HEK293 (cell line): ENCODE results near the gene SFN.
A peak's percentile ranks its signal among the peaks of the same experiment; 100 is the strongest.

Source experiments
- FEZF1 ChIP-seq: fragments of 450-650 bp; formaldehyde crosslinking; IDR thresholded peaks from 2 replicates; pipeline ENCODE4 v1.5.1; 2016; ENCODE audit warnings: missing biosample characterization, missing genetic modification characterization
- GLIS2 ChIP-seq: fragments of 450-650 bp; formaldehyde crosslinking; IDR thresholded peaks from 2 replicates; pipeline ENCODE4 v1.5.1; 2016; ENCODE audit warnings: missing biosample characterization, missing genetic modification characterization
- IKZF3 ChIP-seq: fragments of 450-650 bp; IDR thresholded peaks from 2 replicates; pipeline ENCODE4 v1.5.0; 2018; ENCODE audit warnings: missing biosample characterization, mild to moderate bottlenecking, missing genetic modification characterization, moderate library complexity
- KLF8 ChIP-seq: fragments of 450-650 bp; formaldehyde crosslinking; IDR thresholded peaks from 2 replicates; pipeline ENCODE4 v1.5.1; 2016; ENCODE audit warnings: missing biosample characterization, missing genetic modification characterization
- SP2 ChIP-seq: fragments of 450-650 bp; formaldehyde crosslinking; IDR thresholded peaks from 2 replicates; pipeline ENCODE4 v1.5.1; 2016; ENCODE audit warnings: missing biosample characterization, missing genetic modification characterization
- YY2 ChIP-seq: fragments of 450-650 bp; formaldehyde crosslinking; IDR thresholded peaks from 2 replicates; pipeline ENCODE4 v1.5.1; 2016; ENCODE audit warnings: missing biosample characterization, missing genetic modification characterization
- ZBTB17 ChIP-seq: fragments of 450-650 bp; formaldehyde crosslinking; IDR thresholded peaks from 2 replicates; pipeline ENCODE4 v1.5.1; 2016; ENCODE audit warnings: missing biosample characterization, missing genetic modification characterization
- ZEB2 ChIP-seq: fragments of 450-650 bp; formaldehyde crosslinking; IDR thresholded peaks from 2 replicates; pipeline ENCODE4 v1.5.1; 2016; ENCODE audit warnings: missing biosample characterization, missing genetic modification characterization
- ZFP41 ChIP-seq: fragments of 450-650 bp; formaldehyde crosslinking; IDR thresholded peaks from 2 replicates; pipeline ENCODE4 v1.5.1; 2016; ENCODE audit warnings: missing biosample characterization, missing genetic modification characterization, borderline replicate concordance
- ZNF114 ChIP-seq: fragments of 450-650 bp; formaldehyde crosslinking; IDR thresholded peaks from 2 replicates; pipeline ENCODE4 v1.5.0; 2017; ENCODE audit warnings: missing biosample characterization, missing genetic modification characterization
- ZNF146 ChIP-seq: fragments of 450-650 bp; formaldehyde crosslinking; IDR thresholded peaks from 2 replicates; pipeline ENCODE4 v1.5.1; 2016; ENCODE audit warnings: missing biosample characterization, missing genetic modification characterization
- ZNF155 ChIP-seq: fragments of 450-650 bp; formaldehyde crosslinking; IDR thresholded peaks from 2 replicates; pipeline ENCODE4 v1.5.1; 2016; ENCODE audit warnings: missing biosample characterization, missing genetic modification characterization
- ZNF184 ChIP-seq: fragments of 450-650 bp; IDR thresholded peaks from 2 replicates; pipeline ENCODE4 v1.5.1; 2018; ENCODE audit warnings: missing biosample characterization, mild to moderate bottlenecking, missing genetic modification characterization
- ZNF2 ChIP-seq: fragments of 450-650 bp; formaldehyde crosslinking; IDR thresholded peaks from 2 replicates; pipeline ENCODE4 v1.5.1; 2016; ENCODE audit warnings: missing biosample characterization, missing genetic modification characterization
- ZNF223 ChIP-seq: fragments of 450-650 bp; formaldehyde crosslinking; IDR thresholded peaks from 2 replicates; pipeline ENCODE4 v1.5.1; 2016; ENCODE audit warnings: missing biosample characterization, missing genetic modification characterization
- ZNF292 ChIP-seq: fragments of 450-650 bp; formaldehyde crosslinking; IDR thresholded peaks from 2 replicates; pipeline ENCODE4 v1.5.1; 2016; ENCODE audit warnings: low read depth, missing biosample characterization, missing genetic modification characterization, borderline replicate concordance
- ZNF335 ChIP-seq: fragments of 450-650 bp; formaldehyde crosslinking; conservative IDR thresholded peaks from 2 replicates; pipeline ENCODE4 v1.5.1; 2016; ENCODE audit warnings: missing biosample characterization, missing genetic modification characterization
- ZNF341 ChIP-seq: fragments of 450-650 bp; formaldehyde crosslinking; IDR thresholded peaks from 2 replicates; pipeline ENCODE4; 2016; ENCODE audit warnings: low read depth, missing biosample characterization, missing genetic modification characterization
- ZNF391 ChIP-seq: fragments of 450-650 bp; formaldehyde crosslinking; IDR thresholded peaks from 2 replicates; pipeline ENCODE4 v1.5.1; 2016; ENCODE audit warnings: low read depth, missing biosample characterization, missing genetic modification characterization, borderline replicate concordance
- ZNF510 ChIP-seq: fragments of 450-650 bp; formaldehyde crosslinking; IDR thresholded peaks from 2 replicates; pipeline ENCODE4 v1.5.1; 2018; ENCODE audit warnings: mild to moderate bottlenecking, missing genetic modification characterization, missing biosample characterization; ENCODE audit not compliant: insufficient replicate concordance
- ZNF514 ChIP-seq: fragments of 450-650 bp; formaldehyde crosslinking; IDR thresholded peaks from 2 replicates; pipeline ENCODE4 v1.5.1; 2016; ENCODE audit warnings: missing biosample characterization, missing genetic modification characterization
- ZNF548 ChIP-seq: fragments of 450-650 bp; formaldehyde crosslinking; IDR thresholded peaks from 2 replicates; pipeline ENCODE4 v1.5.1; 2016; ENCODE audit warnings: missing biosample characterization, missing genetic modification characterization
- ZNF610 ChIP-seq: fragments of 450-650 bp; formaldehyde crosslinking; IDR thresholded peaks from 2 replicates; pipeline ENCODE4 v1.5.1; 2016; ENCODE audit warnings: missing biosample characterization, missing genetic modification characterization, borderline replicate concordance
- ZNF623 ChIP-seq: fragments of 450-650 bp; formaldehyde crosslinking; IDR thresholded peaks from 2 replicates; pipeline ENCODE4 v1.5.1; 2016; ENCODE audit warnings: missing biosample characterization, missing genetic modification characterization
- ZNF654 ChIP-seq: fragments of 450-650 bp; formaldehyde crosslinking; IDR thresholded peaks from 2 replicates; pipeline ENCODE4 v1.5.1; 2016; ENCODE audit warnings: low read depth, missing biosample characterization, missing genetic modification characterization
- ZNF777 ChIP-seq: fragments of 450-650 bp; formaldehyde crosslinking; IDR thresholded peaks from 2 replicates; pipeline ENCODE4 v1.5.1; 2017; ENCODE audit warnings: missing biosample characterization, missing genetic modification characterization, borderline replicate concordance
- ZSCAN23 ChIP-seq: fragments of 450-650 bp; formaldehyde crosslinking; IDR thresholded peaks from 2 replicates; pipeline ENCODE4 v1.5.1; 2016; ENCODE audit warnings: missing biosample characterization, missing genetic modification characterization
- ZXDB ChIP-seq: fragments of 450-650 bp; formaldehyde crosslinking; IDR thresholded peaks from 2 replicates; pipeline ENCODE4 v1.5.1; 2016; ENCODE audit warnings: missing biosample characterization, missing genetic modification characterization
- TF ChIP-seq, protein P1 (sequence below): fragments of 450-650 bp; formaldehyde crosslinking; IDR thresholded peaks from 2 replicates; pipeline ENCODE4 v1.5.1; 2017; ENCODE audit warnings: missing biosample characterization, missing genetic modification characterization
- TF ChIP-seq, protein P2 (sequence below): fragments of 450-650 bp; formaldehyde crosslinking; IDR thresholded peaks from 2 replicates; pipeline ENCODE4 v1.5.1; 2016; ENCODE audit warnings: missing biosample characterization, missing genetic modification characterization
- TF ChIP-seq, protein P3 (sequence below): fragments of 450-650 bp; formaldehyde crosslinking; IDR thresholded peaks from 2 replicates; pipeline ENCODE4 v1.5.1; 2016; ENCODE audit warnings: missing biosample characterization, missing genetic modification characterization
- TF ChIP-seq, protein P4 (sequence below): fragments of 450-650 bp; formaldehyde crosslinking; IDR thresholded peaks from 2 replicates; pipeline ENCODE4 v1.5.1; 2016; ENCODE audit warnings: missing biosample characterization, missing genetic modification characterization
- TF ChIP-seq, protein P5 (sequence below): fragments of 450-650 bp; formaldehyde crosslinking; IDR thresholded peaks from 2 replicates; pipeline ENCODE4 v1.5.1; 2016; ENCODE audit warnings: missing biosample characterization, missing genetic modification characterization
- TF ChIP-seq, protein P6 (sequence below): fragments of 450-650 bp; formaldehyde crosslinking; IDR thresholded peaks from 2 replicates; pipeline ENCODE4; 2016; ENCODE audit warnings: missing biosample characterization, missing genetic modification characterization

The SFN gene

DNA sequence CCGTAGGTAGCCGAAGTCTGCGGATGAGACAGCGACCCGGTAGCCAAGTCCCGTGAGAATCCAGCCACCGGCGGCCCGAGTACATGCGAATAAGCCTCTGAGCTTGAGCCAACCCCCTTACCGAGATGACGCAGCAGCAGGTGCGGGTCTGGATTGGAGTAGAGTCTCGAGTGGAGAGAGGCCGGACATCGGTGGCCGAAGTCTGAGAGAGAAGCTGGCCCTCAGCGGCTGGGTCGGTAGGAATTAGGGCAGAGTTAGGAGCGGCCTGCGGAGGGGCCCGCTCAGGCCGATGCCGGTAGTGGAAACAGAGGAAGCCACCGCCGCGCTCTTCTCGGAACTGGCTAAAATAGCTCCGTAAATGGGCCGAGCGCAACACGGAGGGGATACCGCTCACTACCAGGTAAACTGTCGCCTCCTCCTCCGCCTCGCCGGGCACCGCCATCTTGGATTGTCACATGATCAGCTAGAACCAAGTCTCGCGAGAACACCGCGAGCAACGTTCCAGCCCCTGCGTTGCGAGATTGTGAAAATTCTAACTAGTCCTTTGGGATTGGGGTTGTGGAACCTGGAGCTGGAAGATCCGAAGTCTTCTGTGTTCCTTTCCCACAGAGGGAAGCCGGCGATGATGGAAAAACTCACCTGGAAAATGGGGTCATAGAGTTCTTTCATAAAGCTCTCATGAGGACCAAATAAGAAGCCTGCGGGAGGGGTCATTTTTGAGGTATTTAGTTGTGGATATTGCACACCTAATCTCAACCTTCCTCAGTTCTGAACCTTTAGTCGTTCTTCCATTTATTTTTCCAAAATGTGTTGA, 37.3 kb downstream of the SFN start, which contains the start of gene GPATCH3 (continued):
- TF ChIP-seq ZBTB17 (tag by site-specific recombination) (peak; percentile 86), ZNF548 (no peak), ZNF223 (tag by site-specific recombination) (no peak), ZNF654 (tag by site-specific recombination) (no peak), ZNF2 (tag by site-specific recombination) (peak; percentile 84), ZNF341 (tag by site-specific recombination) (peak; percentile 81), ZNF184 (tag by site-specific recombination) (0 out of 2 replicates have a peak, but pooled peaks have one; percentile 17), ZNF155 (no peak), ZSCAN23 (peak; percentile 78; the same call in 1 of the 2 replicates), ZNF292 (no peak), ZEB2 (tag by site-specific recombination) (0 out of 2 replicates have a peak, but pooled peaks have one; percentile 69), ZNF610 (tag by site-specific recombination) (0 out of 2 replicates have a peak, but pooled peaks have one; percentile 70), ZNF623 (tag by site-specific recombination) (peak; percentile 18; the same call in 1 of the 2 replicates), ZNF391 (tag by site-specific recombination) (0 out of 2 replicates have a peak, but pooled peaks have one; percentile 28), IKZF3 (tag by site-specific recombination) (peak; percentile 94), ZXDB (tag by site-specific recombination) (peak; percentile 100), ZNF146 (tag by site-specific recombination) (0 out of 2 replicates have a peak, but pooled peaks have one; percentile 25), GLIS2 (tag by site-specific recombination) (0 out of 2 replicates have a peak, but pooled peaks have one; percentile 22), ZNF777 (tag by site-specific recombination) (no peak), KLF8 (tag by site-specific recombination) (peak; percentile 89), ZNF510 (no peak), ZNF335 (tag by site-specific recombination) (peak; percentile 83), FEZF1 (tag by site-specific recombination) (no peak), YY2 (tag by site-specific recombination) (peak; percentile 98), SP2 (tag by site-specific recombination) (peak; percentile 55), ZNF514 (tag by site-specific recombination) (no peak), ZFP41 (tag by site-specific recombination) (no peak), ZNF114 (tag by site-specific recombination) (no peak)
- TF ChIP-seq, protein P1, sequence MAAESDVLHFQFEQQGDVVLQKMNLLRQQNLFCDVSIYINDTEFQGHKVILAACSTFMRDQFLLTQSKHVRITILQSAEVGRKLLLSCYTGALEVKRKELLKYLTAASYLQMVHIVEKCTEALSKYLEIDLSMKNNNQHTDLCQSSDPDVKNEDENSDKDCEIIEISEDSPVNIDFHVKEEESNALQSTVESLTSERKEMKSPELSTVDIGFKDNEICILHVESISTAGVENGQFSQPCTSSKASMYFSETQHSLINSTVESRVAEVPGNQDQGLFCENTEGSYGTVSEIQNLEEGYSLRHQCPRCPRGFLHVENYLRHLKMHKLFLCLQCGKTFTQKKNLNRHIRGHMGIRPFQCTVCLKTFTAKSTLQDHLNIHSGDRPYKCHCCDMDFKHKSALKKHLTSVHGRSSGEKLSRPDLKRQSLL (tag by site-specific recombination): peak; percentile 67
- TF ChIP-seq, protein P2, sequence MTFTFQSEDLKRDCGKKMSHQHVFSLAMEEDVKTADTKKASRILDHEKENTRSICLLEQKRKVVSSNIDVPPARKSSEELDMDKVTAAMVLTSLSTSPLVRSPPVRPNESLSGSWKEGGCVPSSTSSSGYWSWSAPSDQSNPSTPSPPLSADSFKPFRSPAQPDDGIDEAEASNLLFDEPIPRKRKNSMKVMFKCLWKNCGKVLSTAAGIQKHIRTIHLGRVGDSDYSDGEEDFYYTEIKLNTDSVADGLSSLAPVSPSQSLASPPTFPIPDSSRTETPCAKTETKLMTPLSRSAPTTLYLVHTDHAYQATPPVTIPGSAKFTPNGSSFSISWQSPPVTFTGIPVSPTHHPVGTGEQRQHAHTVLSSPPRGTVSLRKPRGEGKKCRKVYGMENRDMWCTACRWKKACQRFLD (tag by site-specific recombination): peak; percentile 93
- TF ChIP-seq, protein P3, sequence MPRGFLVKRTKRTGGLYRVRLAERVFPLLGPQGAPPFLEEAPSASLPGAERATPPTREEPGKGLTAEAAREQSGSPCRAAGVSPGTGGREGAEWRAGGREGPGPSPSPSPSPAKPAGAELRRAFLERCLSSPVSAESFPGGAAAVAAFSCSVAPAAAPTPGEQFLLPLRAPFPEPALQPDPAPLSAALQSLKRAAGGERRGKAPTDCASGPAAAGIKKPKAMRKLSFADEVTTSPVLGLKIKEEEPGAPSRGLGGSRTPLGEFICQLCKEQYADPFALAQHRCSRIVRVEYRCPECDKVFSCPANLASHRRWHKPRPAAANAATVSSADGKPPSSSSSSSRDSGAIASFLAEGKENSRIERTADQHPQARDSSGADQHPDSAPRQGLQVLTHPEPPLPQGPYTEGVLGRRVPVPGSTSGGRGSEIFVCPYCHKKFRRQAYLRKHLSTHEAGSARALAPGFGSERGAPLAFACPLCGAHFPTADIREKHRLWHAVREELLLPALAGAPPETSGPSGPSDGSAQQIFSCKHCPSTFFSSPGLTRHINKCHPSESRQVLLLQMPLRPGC (tag by site-specific recombination): peak; percentile 55; the same call in 1 of the 2 replicates
- TF ChIP-seq, protein P4, sequence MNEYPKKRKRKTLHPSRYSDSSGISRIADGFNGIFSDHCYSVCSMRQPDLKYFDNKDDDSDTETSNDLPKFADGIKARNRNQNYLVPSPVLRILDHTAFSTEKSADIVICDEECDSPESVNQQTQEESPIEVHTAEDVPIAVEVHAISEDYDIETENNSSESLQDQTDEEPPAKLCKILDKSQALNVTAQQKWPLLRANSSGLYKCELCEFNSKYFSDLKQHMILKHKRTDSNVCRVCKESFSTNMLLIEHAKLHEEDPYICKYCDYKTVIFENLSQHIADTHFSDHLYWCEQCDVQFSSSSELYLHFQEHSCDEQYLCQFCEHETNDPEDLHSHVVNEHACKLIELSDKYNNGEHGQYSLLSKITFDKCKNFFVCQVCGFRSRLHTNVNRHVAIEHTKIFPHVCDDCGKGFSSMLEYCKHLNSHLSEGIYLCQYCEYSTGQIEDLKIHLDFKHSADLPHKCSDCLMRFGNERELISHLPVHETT (tag by site-specific recombination): peak; percentile 88
- TF ChIP-seq, protein P5, sequence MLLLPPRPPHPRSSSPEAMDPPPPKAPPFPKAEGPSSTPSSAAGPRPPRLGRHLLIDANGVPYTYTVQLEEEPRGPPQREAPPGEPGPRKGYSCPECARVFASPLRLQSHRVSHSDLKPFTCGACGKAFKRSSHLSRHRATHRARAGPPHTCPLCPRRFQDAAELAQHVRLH: peak; percentile 80
- TF ChIP-seq, protein P6, sequence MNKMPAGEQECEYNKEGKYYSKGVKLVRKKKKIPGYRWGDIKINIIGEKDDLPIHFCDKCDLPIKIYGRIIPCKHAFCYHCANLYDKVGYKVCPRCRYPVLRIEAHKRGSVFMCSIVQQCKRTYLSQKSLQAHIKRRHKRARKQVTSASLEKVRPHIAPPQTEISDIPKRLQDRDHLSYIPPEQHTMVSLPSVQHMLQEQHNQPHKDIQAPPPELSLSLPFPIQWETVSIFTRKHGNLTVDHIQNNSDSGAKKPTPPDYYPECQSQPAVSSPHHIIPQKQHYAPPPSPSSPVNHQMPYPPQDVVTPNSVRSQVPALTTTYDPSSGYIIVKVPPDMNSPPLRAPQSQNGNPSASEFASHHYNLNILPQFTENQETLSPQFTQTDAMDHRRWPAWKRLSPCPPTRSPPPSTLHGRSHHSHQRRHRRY (tag by site-specific recombination): no peak
